Limb (tissue), 2 donors: ENCODE measurements around the gene TCF7L1.

Source experiments
- DNase-seq, 2 donors: peaks; one replicate each; pipeline ENCODE4 v3.0.0-alpha.2; 2016; ENCODE audit errors: extremely low spot score in 2 of 2

The TCF7L1 gene

GRCh38 chr2:85221067-85221691 lies 88.0 kb downstream of the TCF7L1 start:
- peak; percentile 54 to 78 for DNase-seq

DNA sequence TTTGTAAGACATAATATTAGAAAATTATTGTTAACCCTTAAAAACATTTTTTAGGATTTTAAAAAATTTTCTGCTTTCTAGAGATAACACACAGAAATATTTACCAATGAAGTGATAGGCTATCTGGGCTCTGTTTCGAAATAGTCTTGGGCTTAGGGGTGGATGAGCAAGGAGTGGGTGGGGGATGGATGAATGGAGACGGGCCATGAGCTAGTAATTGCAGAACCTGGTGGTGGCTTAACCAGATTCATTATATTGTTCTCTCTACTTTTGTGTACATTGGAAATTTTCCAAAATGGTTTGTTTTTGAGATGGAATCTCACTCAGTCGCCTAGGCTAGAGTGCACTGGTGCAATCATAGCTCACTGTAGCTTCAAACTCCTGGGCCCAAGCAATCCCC lies 89.6 kb downstream of the TCF7L1 start:
- no peak for DNase-seq

- DNase-seq, result no peak
Observed at GRCh38 chr2:85226783-85227182, 93.6 kb downstream of the TCF7L1 start.

GRCh38 chr2:85230679-85231467 lies 97.7 kb downstream of the TCF7L1 start:
- peak in 1 of 2 donors; percentile 72 for DNase-seq

DNA sequence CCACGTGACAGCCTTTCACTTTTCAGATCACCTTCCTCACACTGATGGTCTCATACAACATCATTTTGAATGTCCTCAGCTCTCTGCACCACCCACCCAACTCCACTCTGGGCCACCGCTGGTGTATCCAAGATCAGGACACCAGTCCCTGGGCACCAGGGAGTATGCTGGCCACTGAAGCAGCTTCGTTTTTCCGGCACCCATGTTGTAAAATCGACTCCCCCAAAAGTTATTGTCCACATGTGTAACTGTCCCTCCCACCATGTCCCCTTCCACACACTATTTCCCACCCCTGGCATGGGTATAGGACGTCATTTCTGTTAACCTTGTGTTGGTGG lies 98.2 kb downstream of the TCF7L1 start:
- DNase-seq, result no peak

DNA sequence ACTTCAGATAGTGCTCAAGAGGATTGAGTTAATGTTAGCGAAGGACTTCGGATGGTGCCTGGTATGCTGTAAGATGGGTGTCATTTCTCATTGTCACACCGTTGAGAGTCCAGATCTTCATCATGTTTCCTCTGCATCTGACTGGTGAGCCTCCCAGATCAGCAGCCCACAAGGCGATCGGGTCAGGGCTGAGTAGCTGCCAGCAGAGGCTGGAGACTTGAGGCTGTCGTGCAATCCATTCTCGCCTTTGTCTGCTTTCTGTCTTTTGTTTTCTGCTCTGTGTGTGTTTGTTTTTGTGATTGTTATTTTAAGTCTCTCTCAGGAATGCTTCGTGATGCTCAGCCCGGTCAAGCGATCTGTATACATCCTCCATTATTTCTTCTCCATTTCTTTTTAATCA lies 98.8 kb downstream of the TCF7L1 start:
- DNase-seq, result no peak

DNA sequence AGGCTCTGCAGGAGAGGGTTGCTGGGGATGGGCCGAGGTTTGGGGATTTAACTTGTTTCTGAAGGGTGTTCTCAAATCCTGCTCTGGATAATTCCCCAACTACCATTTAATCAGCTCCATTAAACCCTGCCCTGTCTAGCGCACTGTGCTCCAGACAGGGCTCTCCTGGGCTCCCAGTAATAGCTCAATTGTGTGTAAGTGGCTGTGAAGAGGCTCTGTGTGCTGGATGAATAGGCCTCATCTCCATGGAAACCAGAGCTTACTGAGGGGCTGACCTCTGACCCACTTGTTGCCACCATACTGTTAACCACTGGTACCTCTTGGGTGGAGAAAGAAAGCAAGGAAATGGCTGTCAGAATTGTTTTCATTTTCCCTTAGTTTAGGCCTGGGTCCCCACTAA lies 101.7 kb downstream of the TCF7L1 start:
- DNase-seq, result no peak

DNA sequence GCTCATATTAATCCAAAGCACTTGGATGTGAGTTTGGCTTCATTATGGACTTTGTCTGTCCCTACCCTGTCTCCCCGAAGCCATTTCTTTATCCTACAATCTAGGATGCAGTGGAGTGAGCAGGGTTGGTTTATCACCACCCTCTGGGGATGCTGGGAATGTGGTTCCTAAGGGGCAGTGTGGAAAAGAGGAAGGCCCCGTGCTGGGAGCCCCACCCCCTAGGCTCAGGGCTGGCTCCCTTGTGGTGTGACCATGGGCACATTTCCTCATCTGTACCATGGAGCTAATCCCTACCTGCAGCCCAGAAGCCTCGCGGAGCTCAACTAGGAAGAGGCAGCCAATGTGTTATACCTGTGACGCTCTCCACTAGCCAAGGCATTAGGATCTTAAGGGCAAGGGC lies 102.1 kb downstream of the TCF7L1 start:
- no peak for DNase-seq

- no peak for DNase-seq
Observed at GRCh38 chr2:85236084-85236483, 102.9 kb downstream of the TCF7L1 start.

GRCh38 chr2:85237849-85238565 lies 104.8 kb downstream of the TCF7L1 start:
- no peak for DNase-seq

- DNase-seq, result no peak
Observed at GRCh38 chr2:85238607-85239006, 105.4 kb downstream of the TCF7L1 start.

DNA sequence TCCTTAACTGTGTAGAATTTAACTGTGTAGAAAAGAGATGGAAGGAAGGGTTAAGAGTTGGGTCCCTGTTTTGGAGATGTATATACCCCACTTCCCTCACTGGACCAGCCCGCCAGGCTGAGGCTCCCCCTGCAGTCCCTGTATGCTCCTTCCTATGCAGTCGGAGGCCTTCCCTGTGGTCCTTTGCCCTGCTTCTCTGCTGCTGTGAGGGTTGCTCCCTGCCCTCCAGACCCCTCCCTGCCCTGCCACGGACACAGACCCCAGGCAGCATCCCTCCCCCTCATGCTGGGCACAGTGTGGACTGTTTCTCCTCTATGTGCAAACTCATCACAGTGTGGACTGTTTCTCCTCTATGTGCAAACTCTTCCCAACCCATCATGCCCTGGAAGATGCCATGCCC lies 105.9 kb downstream of the TCF7L1 start:
- DNase-seq, result no peak

DNA sequence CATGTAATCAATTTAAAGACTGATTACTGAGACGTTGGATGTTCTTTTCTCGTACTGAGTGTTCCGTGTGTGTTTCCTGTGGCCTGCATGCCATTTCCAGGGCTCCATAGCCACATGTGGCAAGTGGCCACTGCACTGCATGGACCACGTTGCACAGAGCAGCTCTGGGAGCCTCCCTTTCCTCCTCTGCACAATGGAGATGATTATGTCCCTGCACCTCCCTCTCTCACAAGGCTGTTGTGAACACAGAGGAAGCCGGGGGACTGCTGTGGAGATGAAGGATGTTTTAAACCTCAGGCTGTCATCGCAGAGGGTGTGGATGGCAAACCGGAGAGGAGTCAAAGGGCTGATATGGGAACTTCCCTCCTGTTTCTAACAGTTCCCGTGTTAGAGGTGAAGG lies 106.9 kb downstream of the TCF7L1 start:
- DNase-seq, result no peak

GRCh38 chr2:85242321-85242720 lies 109.1 kb downstream of the TCF7L1 start:
- no peak for DNase-seq

- DNase-seq, result no peak
Observed at GRCh38 chr2:85243101-85244072, 110.2 kb downstream of the TCF7L1 start.

- no peak for DNase-seq
Observed at GRCh38 chr2:85244828-85245227, 111.6 kb downstream of the TCF7L1 start.

GRCh38 chr2:85245891-85246290 lies 112.7 kb downstream of the TCF7L1 start:
- no peak for DNase-seq

GRCh38 chr2:85246348-85246747 lies 113.2 kb downstream of the TCF7L1 start:
- DNase-seq, result no peak

GRCh38 chr2:85247610-85248009 lies 114.4 kb downstream of the TCF7L1 start:
- DNase-seq, result no peak

DNA sequence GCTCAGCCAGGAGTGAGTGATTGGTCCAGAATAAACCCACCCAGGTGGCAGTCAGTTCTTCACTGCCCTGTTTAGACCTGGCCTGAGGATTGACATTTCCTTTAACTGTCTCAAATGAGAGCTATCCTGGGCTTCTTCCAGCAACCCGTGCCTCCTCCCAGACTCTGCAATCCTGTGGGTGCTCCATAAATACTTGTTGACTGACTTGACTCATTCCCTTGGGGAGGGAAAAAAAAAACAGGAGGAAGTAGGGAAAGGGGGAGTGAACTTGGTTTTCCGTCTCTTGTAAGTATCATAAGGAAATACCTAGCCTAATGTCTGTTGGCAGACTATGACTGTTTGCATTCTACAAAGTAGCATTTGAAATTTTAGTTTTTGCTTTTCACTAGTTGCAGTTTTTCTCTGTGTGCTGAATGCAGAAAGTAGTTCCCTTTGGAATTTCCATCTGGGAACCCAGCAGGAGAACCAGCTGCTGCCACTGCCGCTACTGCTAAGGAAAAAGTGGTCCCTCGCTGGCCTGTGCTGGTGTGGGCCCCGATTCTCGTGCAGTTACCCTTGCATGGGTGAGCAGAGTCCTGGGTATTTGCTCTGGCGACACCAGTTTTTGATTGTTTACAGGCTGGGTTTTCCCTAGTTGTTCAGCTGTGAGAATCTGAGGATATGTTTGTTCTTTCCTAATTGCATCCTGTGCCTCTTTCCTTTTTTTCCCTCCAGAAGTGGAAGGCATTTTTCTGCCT lies 115.7 kb downstream of the TCF7L1 start:
- DNase-seq, result peak; percentile 43 to 44

GRCh38 chr2:85250045-85250444 lies 116.9 kb downstream of the TCF7L1 start:
- no peak for DNase-seq
